Kidney (tissue), 14 donors: ENCODE results near the gene LGMN. TPM values are rescaled to one million over a fixed set of nuclear protein-coding genes. Genes with fewer than 3 reads are reported as not detected.
"Not testable (repeated sequence)": the region's sequence is repeated elsewhere in the genome, so short reads cannot be mapped to it uniquely, and the experiment has no call there.

Experiments used
- DNase-seq, 5 donors: peaks; one replicate each; pipeline ENCODE4 v3.0.0-alpha.2; 2013 to 2020
- FAIRE-seq: peaks from 2 replicates; lab custom pipeline; 2012; peaks lifted over from hg19 to GRCh38; lab: Jason Lieb, UNC
- H3K27ac ChIP-seq, 2 donors: one replicate each; pipeline ENCODE4 v1.7.0; 2013; ENCODE audit warnings: low read depth in 2 of 2, low read length in 2 of 2, inconsistent platforms in 1 of 2
- H3K27me3 ChIP-seq: one replicate; pipeline ENCODE4 v1.7.1; 2013; ENCODE audit warnings: low read length, inconsistent platforms; ENCODE audit not compliant: control insufficient read depth, insufficient read depth
- H3K36me3 ChIP-seq, 3 donors: one replicate each; pipeline versions ENCODE4 v1.7.0 to v1.7.1; 2013; ENCODE audit warnings: low read length in 3 of 3, control low read depth in 1 of 3, inconsistent platforms in 1 of 3; ENCODE audit not compliant: insufficient read depth in 3 of 3, control insufficient read depth in 2 of 3
- H3K4me1 ChIP-seq, 3 donors: one replicate each; pipeline versions ENCODE4 v1.7.0 to v1.7.1; 2013; ENCODE audit warnings: low read length in 3 of 3, inconsistent platforms in 1 of 3, low read depth in 1 of 3; ENCODE audit not compliant: control insufficient read depth in 2 of 3, insufficient read depth in 2 of 3
- H3K4me3 ChIP-seq, 3 donors: one replicate each; pipeline versions ENCODE4 v1.7.0 to v1.8.1; 2013; ENCODE audit warnings: low read length in 3 of 3, control low read depth in 1 of 3, inconsistent platforms in 1 of 3
- H3K9ac ChIP-seq, 3 donors: one replicate each; pipeline versions ENCODE4 v1.7.0 to v1.7.1; 2013; ENCODE audit warnings: low read length in 3 of 3, control low read depth in 1 of 3, inconsistent platforms in 1 of 3
- H3K9me3 ChIP-seq, 3 donors: one replicate each; pipeline versions ENCODE4 v1.7.0 to v1.7.1; 2013; ENCODE audit warnings: low read length in 3 of 3, control low read depth in 1 of 3, inconsistent platforms in 1 of 3; ENCODE audit not compliant: control insufficient read depth in 2 of 3, insufficient read depth in 1 of 3
- CTCF ChIP-seq: IDR thresholded peaks from 3 replicates; pipeline ENCODE4 v1.5.1; 2012; ENCODE audit warnings: mild to moderate bottlenecking, moderate library complexity, borderline replicate concordance; ENCODE audit not compliant: insufficient read depth; ENCODE audit errors: extremely low read depth
- intact Hi-C: fragments of 100-400 bp; cut with DNase I; formaldehyde crosslinking; loops from one replicate; pipeline ENCODE4 v1.11.1; 2022
- polyA plus RNA-seq: library from polyadenylated mRNA; stranded (reverse); fragments of 350-450 nt; fragmentation: Illumina TruSeq; extraction: RNeasy Lipid Tissue Mini Kit (QIAGEN cat#74804); gene quantifications from one replicate; pipeline ENCODE4 v1.2.3, GENCODE V29; 2014; ENCODE audit warnings: low read depth, low replicate concordance; ENCODE audit not compliant: insufficient read depth
- total RNA-seq: library from RNA; stranded (reverse); fragmentation: NEBNext Ultra II Directional; extraction: Animal tissue kit (Norgen Biotek cat#: 25700); gene quantifications from one replicate; pipeline ENCODE4 v1.2.1, GENCODE V29; 2021
- donor health status: control.
- donor health status: control.
- donor health status: control.
- donor health status: control.
- donor health status: control.
- donor health status: DM: yes; HTN: yes; CAD: no.
- donor health status: Normal renal cell carcinoma (clear cell type).

The LGMN gene
- total and polyA plus RNA-seq, 2 donors from 2014 or later, result 66.3 to 200 TPM

DNA sequence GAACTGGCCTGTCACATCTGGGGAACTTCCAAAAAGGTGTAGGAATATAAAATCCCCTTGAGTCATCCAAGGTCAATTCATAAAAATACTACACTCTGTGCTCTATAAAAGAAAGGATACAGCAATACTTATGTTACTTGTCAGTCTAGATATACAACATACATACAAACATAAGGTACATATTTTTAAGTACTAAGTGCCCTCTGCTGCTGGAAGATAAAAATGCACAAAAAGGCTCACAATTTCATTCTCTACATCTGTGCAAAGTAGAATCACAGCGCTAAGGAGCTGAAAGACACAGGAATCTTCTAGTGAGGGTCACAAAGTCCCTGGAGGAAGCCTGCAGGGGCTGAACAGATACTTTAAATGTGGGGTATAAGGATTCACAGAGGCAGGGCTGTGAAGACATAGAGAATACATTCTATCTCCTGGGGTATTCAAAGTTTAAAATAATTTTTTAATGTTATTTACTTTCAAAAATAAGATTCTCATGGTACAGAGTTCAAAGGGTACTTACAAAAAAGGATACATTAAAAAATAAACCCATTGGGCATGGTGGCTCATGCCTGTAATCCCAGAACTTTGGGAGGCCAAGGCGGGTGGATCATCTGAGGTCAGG lies 35.5 kb upstream of the LGMN start:
- no peak overlapping the region for H3K9ac ChIP-seq
- peak; percentile 65 for TF ChIP-seq CTCF
- H3K9me3 ChIP-seq, result no peaks in the 10 kb centered on the region
- peak; percentile 90 for FAIRE-seq
- peak in 3 of 5 donors; percentile 29 to 78 (median 76) for DNase-seq
- H3K27ac ChIP-seq, result no peak overlapping the region
- H3K36me3 ChIP-seq, result no peaks in the 10 kb centered on the region
- no peaks in the 10 kb centered on the region for H3K4me1 ChIP-seq
- no peaks in the 10 kb centered on the region for H3K27me3 ChIP-seq
- no peak overlapping the region for H3K4me3 ChIP-seq
- intact Hi-C loops, result loop anchor here (10.0 kb wide), 1 partner anchor 69 kb away; no protein-coding TSS in a partner anchor

GRCh38 chr14:92781350-92781749 lies 32.9 kb upstream of the LGMN start:
- DNase-seq (no peak), FAIRE-seq (no peak)
- no peaks in the 10 kb centered on the region for H3K36me3 ChIP-seq
- H3K4me1 ChIP-seq, result no peaks in the 10 kb centered on the region
- H3K4me3 ChIP-seq, result no peak overlapping the region
- H3K27ac ChIP-seq, result no peak overlapping the region
- intact Hi-C loops, result loop anchor here (10.0 kb wide), 1 partner anchor 67 kb away; no protein-coding TSS in a partner anchor
- H3K9me3 ChIP-seq, result no peaks in the 10 kb centered on the region
- no peak overlapping the region for H3K9ac ChIP-seq
- TF ChIP-seq CTCF, result no peak
- no peaks in the 10 kb centered on the region for H3K27me3 ChIP-seq

- no peak overlapping the region for H3K4me3 ChIP-seq
- no peaks in the 10 kb centered on the region for H3K27me3 ChIP-seq
- DNase-seq, result no peak
- no peak overlapping the region for H3K9ac ChIP-seq
- H3K4me1 ChIP-seq, result no peaks in the 10 kb centered on the region
- no peaks in the 10 kb centered on the region for H3K36me3 ChIP-seq
- TF ChIP-seq CTCF, result no peak
- intact Hi-C loops, result loop anchor here (10.0 kb wide), 1 partner anchor 66 kb away; no protein-coding TSS in a partner anchor
- no peaks in the 10 kb centered on the region for H3K9me3 ChIP-seq
- no peak overlapping the region for H3K27ac ChIP-seq
- no peak for FAIRE-seq
Observed at GRCh38 chr14:92780444-92781232, 32.2 kb upstream of the LGMN start.

GRCh38 chr14:92778868-92779565 lies 30.6 kb upstream of the LGMN start:
- intact Hi-C loops, H3K4me3 ChIP-seq, H3K36me3 ChIP-seq, H3K9ac ChIP-seq, H3K9me3 ChIP-seq, H3K27ac ChIP-seq, H3K4me1 ChIP-seq, FAIRE-seq, H3K27me3 ChIP-seq: not testable (repeated sequence)
- DNase-seq, result peak in 2 of 5 donors; percentile 15 to 22

- peak overlapping the region in 1 of 2 donors; percentile 71 for H3K27ac ChIP-seq
- H3K9ac ChIP-seq, intact Hi-C loops, H3K36me3 ChIP-seq, H3K27me3 ChIP-seq, FAIRE-seq, H3K4me1 ChIP-seq, H3K9me3 ChIP-seq, H3K4me3 ChIP-seq: not testable (repeated sequence)
- DNase-seq, result peak in 3 of 5 donors; percentile 22 to 75 (median 70)
Observed at GRCh38 chr14:92775292-92775691, 26.9 kb upstream of the LGMN start.
